M059J (cell line): ENCODE measurements around the gene C5orf47. TPM values are rescaled to one million over a fixed set of nuclear protein-coding genes. Genes with fewer than 3 reads are reported as not detected.
A peak's percentile ranks its signal among the peaks of the same experiment; 100 is the strongest.

Source experiments
- DNase-seq: peaks from one replicate; pipeline ENCODE4 v3.0.0-alpha.2; 2012; ENCODE audit warnings: low read depth
- total RNA-seq: library from RNA; depleted of rRNA; stranded (reverse); fragments of >200 nt; shearing (Covaris generic); gene quantifications from 2 replicates; pipeline ENCODE4 v1.2.3, GENCODE V29; 2014; rRNA removed

Gene C5orf47
- total RNA-seq, 1 experiment from 2014 or later, result not detected

GRCh38 chr5:174044466-174045254 is 55.7 kb downstream of the C5orf47 start:
- no peak for DNase-seq

- DNase-seq, result peak; percentile 81
Measured at GRCh38 chr5:174045470-174046025, 56.6 kb downstream of the C5orf47 start, which contains the start of gene NSG2. Gene NSG2 (plus strand): TSS chr5:174045706. CDS start chr5:174046756, 1,050 bp downstream.

GRCh38 chr5:174046558-174046957 is 57.6 kb downstream of the C5orf47 start:
- no peak for DNase-seq

- DNase-seq, result no peak
Measured at GRCh38 chr5:174047472-174048099, 58.6 kb downstream of the C5orf47 start.

- DNase-seq, result no peak
Measured at GRCh38 chr5:174052636-174053035, 63.7 kb downstream of the C5orf47 start.

GRCh38 chr5:174053905-174054304 is 64.9 kb downstream of the C5orf47 start:
- no peak for DNase-seq

Other genes with a start within 250 kb of the C5orf47 start
- 13.6 and 20.5 TPM in 2 replicates for gene CPEB4, start 100.8 kb upstream of the C5orf47 start, total RNA-seq
- gene NSG2, start 56.5 kb downstream of the C5orf47 start, total RNA-seq, result not detected in 2 replicates